Pons (tissue), 1 donor: Measurements from ENCODE around the gene ADI1.
A peak's percentile ranks its signal among the peaks of the same experiment; 100 is the strongest.
"Not testable (repeated sequence)": the region's sequence is repeated elsewhere in the genome, so short reads cannot be mapped to it uniquely, and the experiment has no call there.

Experiments used
- DNase-seq: peaks from one replicate; pipeline ENCODE4 v3.0.0-alpha.2; 2016; ENCODE audit warnings: low spot score

Gene ADI1

DNA sequence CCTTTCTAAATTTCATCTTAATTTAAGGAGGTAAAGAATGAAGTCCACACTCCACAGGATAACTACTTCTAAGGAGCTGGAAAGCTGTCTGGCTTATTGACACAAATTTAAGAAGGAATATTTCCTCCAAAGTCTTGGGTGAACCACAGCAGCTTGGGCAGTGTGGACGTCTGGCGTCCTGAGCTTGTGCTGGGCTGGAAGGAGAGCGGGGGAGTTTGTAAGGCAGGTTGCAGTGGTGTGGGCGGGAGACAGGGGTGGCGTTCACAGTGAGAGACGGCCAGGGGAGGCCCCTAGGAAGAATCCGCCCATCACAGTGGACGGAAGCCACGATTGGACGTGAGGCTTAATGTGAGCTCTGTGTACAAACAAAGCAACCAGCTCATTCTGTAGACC is 25.7 kb downstream of the ADI1 start:
- no peak for DNase-seq

DNA sequence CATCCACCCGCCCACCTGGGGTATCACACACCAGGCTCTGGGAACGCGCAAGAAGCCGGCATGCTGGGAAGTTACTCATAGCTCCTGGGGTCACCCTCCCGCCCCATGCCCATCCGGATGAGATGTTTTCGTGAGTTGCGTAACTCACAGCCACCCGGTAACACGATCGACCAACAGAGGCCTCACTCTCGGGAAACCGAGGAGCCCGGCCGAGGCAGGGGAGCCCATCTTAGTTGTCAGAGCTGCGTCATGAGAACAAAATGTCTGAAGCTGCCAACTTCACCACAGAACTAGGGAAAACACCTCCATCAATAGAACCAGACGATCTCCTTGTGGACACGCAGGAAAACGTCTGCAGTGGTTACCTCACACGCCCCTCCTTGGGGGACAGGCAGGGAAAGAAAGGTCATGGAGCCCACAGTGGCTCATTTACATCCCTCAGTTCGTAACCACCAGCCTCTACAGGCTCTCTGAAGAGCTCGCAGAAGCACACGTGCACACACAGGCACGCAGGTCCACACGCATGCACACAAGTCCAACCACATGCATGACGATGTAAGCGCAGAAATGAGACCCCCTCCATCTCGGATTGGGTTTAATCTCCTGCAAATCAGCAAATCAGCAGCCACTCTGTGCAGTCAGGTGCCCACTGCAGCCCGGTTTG is 26.2 kb downstream of the ADI1 start:
- no peak for DNase-seq

GRCh38 chr2:3492475-3492787 is 26.9 kb downstream of the ADI1 start:
- DNase-seq: not testable (repeated sequence)

- DNase-seq: no peak
These were observed 27.4 kb downstream of the ADI1 start for GRCh38 chr2:3491716-3492474.

DNA sequence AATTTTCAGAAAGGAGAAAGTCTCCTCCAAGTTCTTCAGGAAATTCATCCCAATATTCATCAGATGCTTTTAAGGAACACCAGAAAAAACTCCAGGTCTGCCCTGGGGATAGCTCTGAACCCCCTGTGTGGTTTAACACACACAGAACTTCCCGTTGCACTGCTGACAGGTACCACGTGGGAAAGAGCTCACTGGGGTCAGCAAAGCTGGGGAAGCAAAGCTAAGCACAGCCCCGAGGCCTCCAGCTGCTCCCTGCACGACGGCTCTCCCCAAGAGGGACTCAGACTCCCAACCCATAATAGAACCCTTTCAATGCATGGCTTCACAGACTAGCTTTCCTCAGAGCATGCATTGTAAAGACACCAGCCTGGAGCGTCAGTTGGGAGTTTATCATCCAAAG is 28.0 kb downstream of the ADI1 start:
- DNase-seq: peak; percentile 36

DNA sequence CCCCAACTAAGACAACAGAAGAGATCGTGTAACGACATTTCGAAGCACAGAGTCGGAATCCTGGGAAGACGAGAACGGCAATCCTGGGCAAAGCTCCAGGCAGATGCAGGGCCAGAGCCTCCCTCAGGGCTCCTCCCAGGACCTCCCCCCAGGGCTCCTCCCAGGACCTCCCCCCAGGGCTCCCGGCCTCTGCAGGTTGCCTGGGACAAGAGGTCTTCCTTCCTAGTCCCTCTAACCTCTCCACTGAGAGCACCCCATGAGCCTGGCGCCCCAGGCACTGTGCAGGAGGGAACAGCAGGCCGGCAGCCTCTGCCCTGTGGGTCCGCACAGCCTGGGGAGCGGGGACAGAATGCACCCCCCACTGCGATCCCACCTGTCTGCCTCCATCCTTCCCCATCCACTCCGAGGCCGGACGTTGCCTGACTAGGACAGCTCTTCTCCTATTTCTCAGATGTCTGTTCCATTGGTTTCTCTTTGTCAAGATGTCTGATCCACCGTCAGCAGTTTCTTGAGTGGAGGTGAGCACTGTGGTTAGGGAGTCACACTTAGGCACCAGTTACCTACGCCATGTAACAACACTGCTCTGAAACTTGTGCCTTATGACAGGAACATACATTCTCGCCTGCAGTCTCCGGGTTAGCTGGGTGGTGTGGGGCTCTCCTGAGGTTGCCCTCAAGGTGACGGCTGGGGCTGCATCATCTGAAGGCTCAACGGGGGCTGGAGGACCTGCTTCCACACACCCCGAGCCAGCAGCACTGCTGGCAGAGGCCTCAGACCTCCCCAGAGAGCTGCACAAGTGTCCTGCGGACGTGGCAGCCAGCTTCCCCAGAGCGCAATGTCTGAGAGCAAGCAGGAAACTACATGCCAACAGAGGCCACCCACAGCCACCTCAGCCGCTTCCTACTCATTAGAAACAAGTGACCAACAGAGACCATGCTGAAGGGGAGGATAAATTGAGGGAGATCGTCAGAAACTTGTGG is 28.9 kb downstream of the ADI1 start:
- DNase-seq: no peak

DNA sequence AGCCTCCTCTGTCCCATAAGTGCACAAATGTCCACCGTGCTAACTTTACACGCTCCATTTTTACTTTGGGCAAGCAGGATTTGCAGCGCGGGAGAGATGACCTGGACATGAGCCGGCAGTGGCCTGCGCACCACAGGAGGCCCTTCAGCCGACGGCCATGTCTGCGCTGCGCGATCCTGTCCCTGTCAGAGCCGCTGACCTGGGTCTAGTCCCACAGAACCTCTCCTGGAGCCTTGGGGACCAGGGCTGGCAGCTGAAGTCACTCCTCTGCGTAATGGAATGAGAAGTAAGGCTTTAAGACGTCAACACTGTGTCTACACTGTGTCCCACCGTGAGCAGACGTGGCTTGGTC is 29.6 kb downstream of the ADI1 start:
- no peak for DNase-seq

GRCh38 chr2:3488855-3489763 is 30.2 kb downstream of the ADI1 start:
- DNase-seq: no peak

GRCh38 chr2:3488061-3488531 is 31.2 kb downstream of the ADI1 start:
- DNase-seq: no peak

GRCh38 chr2:3487432-3487831 is 31.9 kb downstream of the ADI1 start:
- DNase-seq: no peak

DNA sequence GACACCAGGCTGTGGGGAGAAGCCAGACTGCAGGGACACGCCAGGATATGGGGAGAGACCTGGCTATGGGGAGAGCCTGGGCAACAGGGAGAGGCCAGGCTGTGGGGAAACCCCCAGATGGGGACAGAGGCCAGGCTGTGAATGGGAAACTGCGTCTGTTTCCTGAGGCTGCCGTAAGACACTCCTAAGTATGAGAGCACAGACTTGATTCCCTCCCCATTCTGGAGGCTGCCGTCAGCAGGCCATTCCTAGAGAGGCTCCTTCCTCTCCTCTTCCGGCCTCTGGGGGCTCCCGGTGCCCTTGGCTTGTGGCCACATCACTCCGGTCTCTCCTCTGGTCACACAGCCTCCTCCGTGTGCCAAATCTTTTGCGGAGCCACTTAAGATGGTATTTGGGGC is 32.3 kb downstream of the ADI1 start:
- DNase-seq: no peak

DNA sequence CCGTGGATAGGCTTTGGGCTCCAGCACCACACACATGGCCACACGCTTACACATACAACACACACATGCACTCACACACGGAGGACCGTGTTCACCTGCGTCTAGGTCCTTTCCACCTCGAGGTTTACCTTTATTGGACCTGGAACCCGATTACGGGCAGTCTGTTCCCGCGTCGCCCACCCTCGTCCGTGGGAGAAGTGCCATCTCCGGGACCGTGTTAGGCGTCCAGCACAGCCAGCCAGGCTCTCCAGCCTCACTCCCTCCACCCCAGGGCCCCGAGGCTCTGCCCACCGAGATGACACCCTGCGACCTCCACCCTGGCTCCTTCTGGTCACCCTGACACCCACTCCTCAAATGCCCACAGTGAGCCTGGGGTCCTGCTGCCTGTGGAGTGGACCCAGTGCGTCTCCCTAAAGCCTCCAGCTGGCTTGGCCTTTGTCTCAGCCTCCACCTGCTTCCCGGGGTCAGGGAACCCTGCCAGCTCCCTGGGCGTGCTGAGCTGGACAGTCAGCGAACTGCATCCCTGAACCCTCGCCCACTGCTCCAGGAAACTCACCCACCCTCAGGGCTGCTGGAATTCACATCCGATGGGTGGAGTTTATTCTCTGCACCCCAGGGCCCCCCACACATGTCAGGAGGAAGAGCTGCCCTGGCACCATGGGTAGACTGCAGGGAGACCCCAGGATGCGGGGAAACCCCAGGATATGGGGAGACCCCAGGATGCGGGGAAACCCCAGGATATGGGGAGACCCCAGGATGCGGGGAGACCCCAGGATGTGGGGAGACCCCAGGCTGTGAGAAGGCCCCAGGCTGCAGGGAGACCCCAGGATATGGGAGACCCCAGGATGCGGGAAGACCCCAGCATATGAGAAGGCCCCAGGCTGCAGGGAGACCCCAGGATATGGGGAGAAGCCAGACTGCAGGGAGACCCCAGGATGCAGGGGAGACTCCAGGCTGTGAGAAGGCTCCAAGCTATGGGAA is 33.0 kb downstream of the ADI1 start:
- DNase-seq: no peak

- no peak for DNase-seq
These were observed 34.2 kb downstream of the ADI1 start for GRCh38 chr2:3485166-3485565.

- DNase-seq: no peak
These were observed 35.1 kb downstream of the ADI1 start for GRCh38 chr2:3483986-3484960.

GRCh38 chr2:3483227-3483985 is 35.9 kb downstream of the ADI1 start:
- no peak for DNase-seq

GRCh38 chr2:3482363-3482821 is 36.9 kb downstream of the ADI1 start:
- no peak for DNase-seq

- no peak for DNase-seq
These were observed 37.5 kb downstream of the ADI1 start for GRCh38 chr2:3481736-3482362.

GRCh38 chr2:3481011-3481400 is 38.3 kb downstream of the ADI1 start:
- DNase-seq: no peak
